ENCODE measurements around the gene TUBA4A.

The TUBA4A gene

DNA sequence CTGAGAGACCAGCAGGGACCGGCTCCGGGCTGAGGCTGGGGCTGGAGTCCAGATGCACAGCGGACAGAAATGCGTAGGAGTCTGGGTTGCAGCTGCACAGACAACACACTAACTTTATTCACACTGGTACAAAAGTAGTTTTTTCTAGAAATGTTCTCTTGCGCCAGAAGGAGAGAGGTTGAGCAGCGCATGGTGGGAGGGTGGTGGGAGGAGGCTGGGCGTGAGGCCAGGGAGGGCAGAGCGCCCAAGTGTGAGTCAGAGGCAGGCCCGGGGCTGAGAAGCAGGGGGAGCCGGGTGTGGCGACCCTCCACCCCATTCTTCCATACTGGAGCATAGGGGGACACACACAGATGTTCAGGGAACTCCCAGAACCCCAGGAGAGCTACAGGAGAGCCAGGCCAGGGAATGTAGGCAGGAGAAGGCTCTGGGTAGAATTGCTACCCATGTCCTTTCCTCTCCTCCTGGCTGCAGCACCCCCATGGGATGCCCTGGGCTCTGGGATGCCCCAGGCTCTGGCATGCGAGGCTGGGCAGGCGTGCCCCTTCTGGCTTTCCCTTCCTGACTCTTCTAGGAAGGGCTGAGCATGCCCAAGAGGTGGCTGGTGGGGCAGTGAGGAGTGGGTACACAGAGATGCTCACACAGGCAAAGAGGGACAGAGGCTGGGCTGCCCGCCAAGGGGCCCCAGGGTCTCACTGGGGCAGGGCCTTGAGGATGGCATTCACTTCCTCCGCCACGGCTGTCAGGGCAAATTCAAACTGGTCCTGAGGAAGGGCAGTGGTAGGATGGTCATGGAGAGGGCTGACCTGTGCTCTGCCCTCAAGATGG, 36.0 kb upstream of the TUBA4A start:
- TF ChIP-seq, protein P1, sequence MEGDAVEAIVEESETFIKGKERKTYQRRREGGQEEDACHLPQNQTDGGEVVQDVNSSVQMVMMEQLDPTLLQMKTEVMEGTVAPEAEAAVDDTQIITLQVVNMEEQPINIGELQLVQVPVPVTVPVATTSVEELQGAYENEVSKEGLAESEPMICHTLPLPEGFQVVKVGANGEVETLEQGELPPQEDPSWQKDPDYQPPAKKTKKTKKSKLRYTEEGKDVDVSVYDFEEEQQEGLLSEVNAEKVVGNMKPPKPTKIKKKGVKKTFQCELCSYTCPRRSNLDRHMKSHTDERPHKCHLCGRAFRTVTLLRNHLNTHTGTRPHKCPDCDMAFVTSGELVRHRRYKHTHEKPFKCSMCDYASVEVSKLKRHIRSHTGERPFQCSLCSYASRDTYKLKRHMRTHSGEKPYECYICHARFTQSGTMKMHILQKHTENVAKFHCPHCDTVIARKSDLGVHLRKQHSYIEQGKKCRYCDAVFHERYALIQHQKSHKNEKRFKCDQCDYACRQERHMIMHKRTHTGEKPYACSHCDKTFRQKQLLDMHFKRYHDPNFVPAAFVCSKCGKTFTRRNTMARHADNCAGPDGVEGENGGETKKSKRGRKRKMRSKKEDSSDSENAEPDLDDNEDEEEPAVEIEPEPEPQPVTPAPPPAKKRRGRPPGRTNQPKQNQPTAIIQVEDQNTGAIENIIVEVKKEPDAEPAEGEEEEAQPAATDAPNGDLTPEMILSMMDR (IDR thresholded peaks at IDR 0.05) = no peak

DNA sequence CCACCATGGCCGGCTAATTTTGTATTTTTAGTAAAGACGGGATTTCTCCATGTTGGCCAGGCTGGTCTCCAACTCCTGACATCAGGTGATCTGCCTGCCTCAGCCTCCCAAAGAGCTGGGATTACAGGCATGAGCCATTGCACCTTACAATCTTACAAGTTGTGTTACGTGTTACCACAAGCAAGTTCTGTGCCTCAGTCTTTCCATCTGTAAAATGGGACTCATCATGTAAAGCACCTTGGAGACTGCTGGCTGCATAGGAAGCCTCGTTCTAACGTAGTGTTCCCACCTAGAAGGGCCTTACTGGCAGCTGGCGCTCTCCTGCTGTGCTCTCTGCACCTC, 35.4 kb upstream of the TUBA4A start:
- TF ChIP-seq, protein P1 (IDR thresholded peaks at IDR 0.05) = no peak

DNA sequence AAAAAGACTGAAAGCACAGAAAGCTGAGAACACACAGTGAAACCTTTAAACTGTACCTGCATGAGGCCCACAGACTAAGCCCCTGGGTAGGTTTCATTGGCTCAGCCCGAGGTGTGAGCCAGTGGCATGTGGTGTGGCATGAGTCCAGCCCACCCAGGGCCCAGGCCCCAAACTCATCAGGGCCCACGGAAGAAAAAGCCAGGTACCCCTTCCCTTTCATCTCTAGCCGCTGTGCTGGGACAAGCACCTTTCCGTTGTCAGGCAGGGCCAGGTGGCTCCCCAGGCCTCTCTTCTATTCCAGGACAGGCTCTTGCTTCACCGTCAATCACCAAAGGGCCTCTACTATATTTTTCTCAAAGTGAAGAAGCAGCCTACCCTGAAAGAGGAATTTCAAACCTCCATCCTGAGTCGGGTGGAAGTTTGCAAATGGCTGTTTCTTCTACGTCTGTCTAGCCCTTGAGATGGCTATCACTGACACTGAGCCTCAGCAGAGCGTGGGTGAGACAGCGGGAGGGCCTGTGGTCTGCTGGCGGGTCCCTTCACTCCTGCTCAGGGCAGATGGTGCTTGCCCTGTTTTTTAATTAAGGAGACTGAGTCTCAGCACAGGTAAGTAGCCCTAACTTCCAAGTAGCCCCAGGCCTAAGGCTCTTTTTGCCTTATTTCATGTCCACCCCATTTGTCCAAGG, 34.0 kb upstream of the TUBA4A start:
- TF ChIP-seq, protein P1 (IDR thresholded peaks at IDR 0.05) = no peak

DNA sequence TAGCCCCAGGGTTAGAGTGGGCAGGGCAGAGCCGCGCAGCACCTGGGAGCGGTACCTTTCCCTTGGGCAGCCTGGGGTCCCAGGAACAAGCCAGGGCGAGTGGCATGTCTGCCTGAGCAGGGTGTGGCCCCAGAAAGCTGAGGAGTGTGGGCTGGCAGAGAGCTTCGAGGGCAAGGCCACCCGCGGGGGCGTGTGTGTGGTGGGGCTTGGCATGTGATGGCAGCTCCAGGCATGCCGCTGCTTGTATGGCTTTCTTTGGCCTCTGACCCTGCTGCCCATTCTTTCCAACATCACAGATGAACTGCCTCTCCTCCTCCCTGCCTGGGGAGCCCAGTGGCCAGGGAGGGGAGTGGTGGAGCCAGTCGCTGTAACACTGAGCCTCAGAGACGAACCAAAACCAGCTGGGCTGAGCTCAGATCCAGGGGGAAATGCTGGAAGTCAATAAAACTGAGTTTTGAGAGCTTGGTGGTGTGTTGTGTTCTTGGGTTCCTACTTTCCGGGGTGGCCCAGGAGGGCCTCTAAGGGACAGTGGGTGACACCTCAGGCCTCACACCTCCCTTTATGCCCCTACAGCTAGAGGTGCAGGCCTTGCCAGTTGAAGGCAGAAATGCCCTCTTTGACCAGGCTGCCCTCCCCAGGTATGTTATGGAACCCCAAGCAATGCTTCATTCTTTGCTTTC, 32.9 kb upstream of the TUBA4A start:
- TF ChIP-seq, protein P1 (IDR thresholded peaks at IDR 0.05) = no peak

DNA sequence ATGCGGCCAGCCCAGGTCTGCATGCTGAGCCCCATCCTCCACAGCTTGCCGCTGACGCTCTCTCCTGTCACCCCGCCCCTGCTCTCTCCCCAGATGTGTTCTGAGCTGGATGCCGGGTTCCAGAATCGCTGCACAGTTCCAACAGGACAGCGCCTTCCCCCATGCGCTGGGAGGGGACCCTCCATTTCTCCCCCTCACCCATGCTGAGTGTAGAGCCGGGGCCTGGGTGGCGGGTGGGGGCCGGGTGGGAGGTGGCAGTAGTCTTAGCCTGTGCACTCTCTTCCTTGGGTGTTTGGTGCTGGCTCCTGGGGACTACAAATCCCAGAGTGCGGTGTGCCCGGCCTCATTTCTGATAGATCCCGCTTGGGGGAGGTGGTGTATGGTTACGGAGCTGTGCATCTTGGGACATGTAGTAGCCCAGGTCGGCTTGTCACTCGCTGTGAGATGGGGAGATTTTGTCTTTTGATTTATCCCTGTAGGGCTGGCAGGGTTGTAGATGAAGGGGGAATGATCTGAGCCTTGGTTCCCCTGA, 32.2 kb upstream of the TUBA4A start:
- TF ChIP-seq, protein P1 (IDR thresholded peaks at IDR 0.05) = no peak

DNA sequence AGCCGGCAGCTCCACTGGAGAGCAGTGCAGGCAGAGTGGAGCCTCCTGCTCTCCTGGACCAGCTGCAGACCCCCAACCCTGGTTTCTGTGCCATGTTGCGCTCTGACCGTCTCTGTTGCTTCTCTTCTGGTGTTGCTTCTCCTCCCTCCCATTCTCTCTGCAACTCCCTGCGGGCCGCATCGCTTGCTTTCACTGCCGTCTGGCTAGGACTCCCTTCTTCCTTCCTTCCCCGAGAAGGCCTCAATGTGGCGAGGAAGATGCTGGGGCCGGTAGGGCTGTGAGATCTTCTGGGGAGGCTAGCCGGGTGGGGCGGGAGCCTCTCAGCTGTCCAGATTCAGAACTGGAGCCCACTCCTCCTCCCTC, 31.6 kb upstream of the TUBA4A start:
- TF ChIP-seq, protein P1 (IDR thresholded peaks at IDR 0.05) = no peak

DNA sequence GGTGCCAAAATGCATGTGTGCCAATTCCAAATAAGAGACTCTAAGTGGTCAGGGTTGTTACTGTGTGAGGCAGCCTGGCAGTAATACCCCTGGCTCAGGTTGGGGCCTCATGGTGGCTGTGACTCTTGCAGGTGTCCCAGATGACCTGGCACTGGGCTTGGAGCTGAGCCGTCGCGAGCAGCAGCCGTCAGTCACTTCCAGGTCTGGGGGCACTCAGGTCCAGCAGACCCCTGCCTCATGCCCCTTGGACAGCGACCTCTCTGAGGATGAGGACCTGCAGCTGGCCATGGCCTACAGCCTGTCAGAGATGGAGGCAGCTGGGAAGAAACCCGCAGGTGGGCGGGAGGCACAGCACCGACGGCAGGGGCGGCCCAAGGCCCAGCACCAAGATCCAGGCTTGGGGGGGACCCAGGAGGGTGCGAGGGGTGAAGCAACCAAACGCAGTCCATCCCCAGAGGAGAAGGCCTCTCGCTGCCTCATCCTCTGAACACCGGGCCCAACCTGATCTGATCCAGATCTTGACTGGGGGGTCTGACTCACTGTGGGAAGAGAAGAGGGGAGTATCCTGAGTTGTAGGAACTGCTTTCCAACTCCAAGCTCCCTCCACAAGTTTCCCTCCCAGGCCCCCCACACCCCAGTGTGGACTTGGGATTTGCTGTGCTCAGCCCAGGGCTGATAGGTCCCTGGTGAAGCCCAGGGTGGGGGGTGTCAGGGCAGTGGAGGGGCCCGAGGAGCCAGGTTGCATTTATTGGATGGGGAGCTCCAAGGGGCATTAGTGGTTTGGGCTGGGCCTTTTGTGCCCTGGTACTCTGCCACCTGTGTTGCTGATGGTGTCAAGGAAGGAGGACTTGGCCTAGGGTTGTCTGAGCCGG, 31.0 kb upstream of the TUBA4A start:
- TF ChIP-seq, protein P1 (IDR thresholded peaks at IDR 0.05) = no peak
